HG03095 (cell line): ENCODE results near the gene ZBTB8B.

Experiments used
- ATAC-seq: cut with Tn5 transposase; IDR thresholded peaks from one replicate; pipeline ENCODE4 v1.9.1; 2021; ENCODE audit warnings: moderate library complexity; ENCODE audit not compliant: unreplicated experiment

ZBTB8B gene

GRCh38 chr1:32503153-32503552 lies 38.3 kb downstream of the ZBTB8B start:
- ATAC-seq = no peak

GRCh38 chr1:32507021-32507420 lies 42.1 kb downstream of the ZBTB8B start:
- ATAC-seq = no peak

DNA sequence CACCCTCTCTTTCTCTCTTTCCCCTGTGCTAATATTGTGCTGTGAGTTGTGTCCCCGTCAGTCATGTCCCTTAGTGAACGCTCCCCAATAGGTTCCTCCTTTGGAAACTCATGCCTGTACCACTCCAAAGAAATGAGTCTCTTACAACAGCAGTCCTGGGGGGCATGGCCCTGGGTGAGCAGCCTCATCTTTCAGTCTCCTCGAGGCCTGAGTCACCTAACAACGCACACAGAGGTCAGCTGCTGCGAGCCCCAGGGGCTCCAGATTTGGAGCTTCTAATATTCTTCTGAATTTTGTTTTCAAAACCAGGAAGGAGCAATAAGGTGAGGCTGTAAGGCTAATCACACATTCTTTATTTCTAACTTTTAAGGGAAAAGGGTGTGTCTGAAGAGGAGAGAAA lies 43.9 kb downstream of the ZBTB8B start:
- no peak for ATAC-seq

GRCh38 chr1:32509939-32510338 lies 45.1 kb downstream of the ZBTB8B start:
- ATAC-seq = no peak
